Progenitor cell of endocrine pancreas (in vitro differentiated cells): ENCODE data around the gene SIGLEC12. TPM values are rescaled to one million over a fixed set of nuclear protein-coding genes. Genes with fewer than 3 reads are reported as not detected.

Experiments used
- DNase-seq: peaks from one replicate; pipeline ENCODE4 v3.0.0; 2021; ENCODE audit warnings: low spot score; ENCODE audit not compliant: unreplicated experiment
- H3K27ac Mint-ChIP-seq: 2 replicates; pipeline ENCODE4 v1.8.0; 2021; ENCODE audit warnings: mild to moderate bottlenecking, moderate library complexity, mixed read lengths
- H3K27me3 Mint-ChIP-seq: 2 replicates; pipeline ENCODE4 v1.8.0; 2021; ENCODE audit warnings: mixed read lengths
- H3K36me3 Mint-ChIP-seq: 2 replicates; pipeline ENCODE4 v1.8.0; 2022; ENCODE audit warnings: mixed read lengths; ENCODE audit not compliant: insufficient read depth
- H3K4me1 Mint-ChIP-seq: 2 replicates; pipeline ENCODE4 v1.8.0; 2021; ENCODE audit warnings: low read depth, mixed read lengths
- H3K4me3 Mint-ChIP-seq: 2 replicates; pipeline ENCODE4 v1.8.0; 2021; ENCODE audit warnings: low read depth, mild to moderate bottlenecking, moderate library complexity, mixed read lengths
- H3K9me3 Mint-ChIP-seq: 2 replicates; pipeline ENCODE4 v1.8.0; 2021; ENCODE audit warnings: low read depth, mixed read lengths
- CTCF ChIP-seq: fragments of 200-600 bp; sonication (generic); IDR thresholded peaks from one replicate; pipeline ENCODE4 v1.5.0; 2021; ENCODE audit warnings: antibody characterized with exemption, mild to moderate bottlenecking; ENCODE audit not compliant: unreplicated experiment
- total RNA-seq: library from RNA; stranded (reverse); gene quantifications from 2 replicates; pipeline ENCODE4 v1.2.1, GENCODE V29; 2021

SIGLEC12 gene
- total RNA-seq, 1 donor from 2014 or later, result not detected

GRCh38 chr19:51478381-51479234 is 23.0 kb downstream of the SIGLEC12 start, which contains the start of gene CEACAM18:
CEACAM18 (plus strand) TSS chr19:51478539.
- Mint-ChIP-seq H3K27ac (no peak within 1 kb of the TSS), H3K9me3 (no peaks in the 10 kb centered on the region), H3K36me3 (no peaks in the 10 kb centered on the region), H3K27me3 (peaks cover 27% of the 10 kb centered on the region), H3K4me3 (no peak within 1 kb of the TSS), H3K4me1 (peaks cover 1% of the 10 kb centered on the region)
- TF ChIP-seq CTCF, result no peak
- no peak for DNase-seq

- Mint-ChIP-seq H3K27ac (no peak overlapping the region), H3K27me3 (peaks cover 36% of the 10 kb centered on the region), H3K9me3 (no peaks in the 10 kb centered on the region), H3K4me3 (no peak overlapping the region), H3K4me1 (peaks cover 1% of the 10 kb centered on the region), H3K36me3 (no peaks in the 10 kb centered on the region)
- no peak for DNase-seq
- no peak for TF ChIP-seq CTCF
These were observed 24.3 kb downstream of the SIGLEC12 start for GRCh38 chr19:51477344-51477743.

GRCh38 chr19:51476164-51476563 is 25.4 kb downstream of the SIGLEC12 start:
- no peak for DNase-seq
- TF ChIP-seq CTCF, result no peak
- peaks cover 1% of the 10 kb centered on the region for H3K4me1 Mint-ChIP-seq
- no peaks in the 10 kb centered on the region for H3K9me3 Mint-ChIP-seq
- no peak overlapping the region for H3K4me3 Mint-ChIP-seq
- H3K36me3 Mint-ChIP-seq, result no peaks in the 10 kb centered on the region
- no peak overlapping the region for H3K27ac Mint-ChIP-seq
- peaks cover 41% of the 10 kb centered on the region for H3K27me3 Mint-ChIP-seq

- H3K4me3 Mint-ChIP-seq, result no peak overlapping the region
- H3K27me3 Mint-ChIP-seq, result peaks cover 42% of the 10 kb centered on the region
- no peaks in the 10 kb centered on the region for H3K36me3 Mint-ChIP-seq
- H3K4me1 Mint-ChIP-seq, result peaks cover 1% of the 10 kb centered on the region
- peak; percentile 65 for DNase-seq
- H3K9me3 Mint-ChIP-seq, result no peaks in the 10 kb centered on the region
- H3K27ac Mint-ChIP-seq, result no peak overlapping the region
- TF ChIP-seq CTCF, result peak; percentile 81
These were observed 28.4 kb downstream of the SIGLEC12 start for GRCh38 chr19:51473009-51473707.

GRCh38 chr19:51472607-51473006 is 29.0 kb downstream of the SIGLEC12 start:
- H3K4me1 Mint-ChIP-seq, result peaks cover 1% of the 10 kb centered on the region
- no peaks in the 10 kb centered on the region for H3K9me3 Mint-ChIP-seq
- H3K4me3 Mint-ChIP-seq, result no peak overlapping the region
- no peaks in the 10 kb centered on the region for H3K36me3 Mint-ChIP-seq
- no peak for TF ChIP-seq CTCF
- DNase-seq, result no peak
- H3K27ac Mint-ChIP-seq, result no peak overlapping the region
- peaks cover 46% of the 10 kb centered on the region for H3K27me3 Mint-ChIP-seq
